Measurements from ENCODE around the gene ANKRD35.
A peak's percentile ranks its signal among the peaks of the same experiment; 100 is the strongest.

GRCh38 chr1:145858901-145859490 lies 26.7 kb downstream of the ANKRD35 start, which contains the start of gene PIAS3:
- TF ChIP-seq RBBP5 (IDR thresholded peaks at IDR 0.05; ENCODE audit: borderline replicate concordance, low read depth, low read length) (0 out of 2 replicates have a peak, but pooled peaks have one; percentile 12), CTCF (IDR thresholded peaks at IDR 0.05; ENCODE audit: control extremely low read depth in 1 of 3, insufficient read depth in 1 of 3, low read depth in 1 of 3, low read length in 3 of 3) (no peak), POLR2AphosphoS5 (IDR thresholded peaks at IDR 0.05; ENCODE audit: low read depth, low read length) (no peak; the same call in 1 of the 2 replicates), GABPA (IDR thresholded peaks at IDR 0.05; ENCODE audit: borderline replicate concordance, insufficient read depth, low read length) (no peak), CBX8 (IDR thresholded peaks at IDR 0.05; ENCODE audit: borderline replicate concordance, low read depth, low read length) (no peak), SIN3A (conservative IDR thresholded peaks at IDR 0.05 in 1 of 2, IDR thresholded peaks at IDR 0.05 in 1 of 2; ENCODE audit: low read depth in 1 of 2, low read length in 2 of 2) (peak in 1 of 2 experiments; percentile 80; a peak in 2 of 4 replicates), CHD2 (IDR thresholded peaks at IDR 0.05; ENCODE audit: low read length) (no peak), JUND (IDR thresholded peaks at IDR 0.05; ENCODE audit: low read length) (0 out of 2 replicates have a peak, but pooled peaks have one; percentile 16), JUN (IDR thresholded peaks at IDR 0.05; ENCODE audit: low read depth, low read length) (no peak), POLR2A (IDR thresholded peaks at IDR 0.05; ENCODE audit: control extremely low read depth in 1 of 2, low read depth in 2 of 2, low read length in 2 of 2) (no peak; a peak in 1 of 3 replicates), YY1 (IDR thresholded peaks at IDR 0.05; ENCODE audit: low read depth, low read length) (peak; percentile 94), POU5F1 (IDR thresholded peaks at IDR 0.05; ENCODE audit: low read depth, low read length) (no peak), EGR1 (IDR thresholded peaks at IDR 0.05; ENCODE audit: borderline replicate concordance, low read depth, low read length) (no peak), CBX5 (IDR thresholded peaks at IDR 0.05; ENCODE audit: low read depth, low read length) (no peak)

Measured in H1 (cell line).